OCI-LY7 (cell line): ENCODE results near the gene PLIN5.

Experiments
- CTCF ChIP-seq: fragments of 200-600 bp; sonication (generic); conservative IDR thresholded peaks from 2 replicates; pipeline ENCODE4 v1.5.1; 2014; ENCODE audit warnings: mild to moderate bottlenecking, antibody characterized with exemption, low read length, moderate library complexity, mixed read lengths
- EZH2phosphoT487 ChIP-seq: fragments of 200-600 bp; sonication (generic); IDR thresholded peaks from 2 replicates; pipeline ENCODE4 v1.6.1; 2018; ENCODE audit warnings: low read depth, borderline replicate concordance, mild to moderate bottlenecking, mixed run types, antibody characterized with exemption, low read length, moderate library complexity, mixed read lengths

- TF ChIP-seq CTCF (no peak), EZH2phosphoT487 (no peak)
Measured at GRCh38 chr19:4511300-4512054, 23.5 kb downstream of the PLIN5 start.
